Prostate gland (tissue), 2 donors: ENCODE data around the gene ENOX1.

Experiments used
- POLR2A ChIP-seq: fragments of 450-650 bp; IDR thresholded peaks from one replicate; pipeline ENCODE4 v1.6.1; 2016; ENCODE audit warnings: antibody characterized with exemption, mild to moderate bottlenecking
- POLR2AphosphoS5 ChIP-seq: sonication (generic); formaldehyde crosslinking; IDR thresholded peaks from one replicate; pipeline ENCODE4 v1.6.1; 2017; ENCODE audit warnings: antibody characterized with exemption
- TF ChIP-seq, protein P1 (sequence below), 4 experiments: fragments of 200-600 bp in 2 of 4; fragments of 450-650 bp in 2 of 4; sonication (generic) in 2 of 4; IDR thresholded peaks; 1 replicate in 3 of 4; 2 replicates in 1 of 4; pipeline ENCODE4 v1.5.1; 2016 to 2019; ENCODE audit warnings: antibody characterized with exemption in 4 of 4, mild to moderate bottlenecking in 2 of 4, moderate library complexity in 2 of 4

DNA sequence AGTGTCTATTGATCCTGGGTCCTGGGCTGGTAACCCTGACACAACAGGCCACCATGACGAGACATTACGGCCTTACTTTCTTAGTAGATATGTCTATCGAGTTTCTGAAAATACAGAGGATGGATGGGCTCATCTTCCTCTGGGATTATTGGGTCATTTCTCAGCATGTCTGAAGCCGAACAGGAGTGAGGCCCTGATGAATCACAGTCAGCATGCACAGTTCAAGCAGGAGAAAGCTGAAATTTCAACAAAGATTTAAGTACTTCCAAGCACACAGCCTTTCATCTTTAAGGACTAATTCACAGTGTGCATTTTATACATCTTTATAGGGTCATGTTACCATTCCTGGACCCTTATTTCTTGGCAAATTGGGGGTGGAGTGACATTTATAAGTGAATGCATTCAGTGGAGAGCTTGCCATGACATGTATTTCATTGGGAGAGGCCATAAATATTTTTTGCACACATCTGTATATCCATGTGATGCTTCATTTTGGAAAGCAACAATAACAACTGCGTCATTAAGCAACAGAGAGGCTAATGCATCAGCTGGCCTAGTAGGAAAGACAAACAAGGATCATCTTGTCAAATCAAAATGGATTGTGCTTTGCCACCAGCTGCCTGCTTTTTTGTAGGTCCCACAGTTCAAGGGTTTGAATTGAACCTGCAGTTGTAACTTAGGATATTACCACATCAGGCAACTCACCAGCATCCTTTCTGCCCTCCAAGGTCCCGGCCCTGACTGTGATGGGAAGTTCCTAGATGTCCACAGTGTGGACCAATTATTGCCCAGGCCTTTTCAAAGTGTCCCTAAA is 619.9 kb downstream of the ENOX1 start:
- TF ChIP-seq POLR2AphosphoS5 (no peak), POLR2A (no peak)
- TF ChIP-seq, protein P1, sequence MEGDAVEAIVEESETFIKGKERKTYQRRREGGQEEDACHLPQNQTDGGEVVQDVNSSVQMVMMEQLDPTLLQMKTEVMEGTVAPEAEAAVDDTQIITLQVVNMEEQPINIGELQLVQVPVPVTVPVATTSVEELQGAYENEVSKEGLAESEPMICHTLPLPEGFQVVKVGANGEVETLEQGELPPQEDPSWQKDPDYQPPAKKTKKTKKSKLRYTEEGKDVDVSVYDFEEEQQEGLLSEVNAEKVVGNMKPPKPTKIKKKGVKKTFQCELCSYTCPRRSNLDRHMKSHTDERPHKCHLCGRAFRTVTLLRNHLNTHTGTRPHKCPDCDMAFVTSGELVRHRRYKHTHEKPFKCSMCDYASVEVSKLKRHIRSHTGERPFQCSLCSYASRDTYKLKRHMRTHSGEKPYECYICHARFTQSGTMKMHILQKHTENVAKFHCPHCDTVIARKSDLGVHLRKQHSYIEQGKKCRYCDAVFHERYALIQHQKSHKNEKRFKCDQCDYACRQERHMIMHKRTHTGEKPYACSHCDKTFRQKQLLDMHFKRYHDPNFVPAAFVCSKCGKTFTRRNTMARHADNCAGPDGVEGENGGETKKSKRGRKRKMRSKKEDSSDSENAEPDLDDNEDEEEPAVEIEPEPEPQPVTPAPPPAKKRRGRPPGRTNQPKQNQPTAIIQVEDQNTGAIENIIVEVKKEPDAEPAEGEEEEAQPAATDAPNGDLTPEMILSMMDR (IDR thresholded peaks at IDR 0.05), result no peak
